ENCODE measurements around the gene JCHAIN. TPM values are rescaled to one million over a fixed set of nuclear protein-coding genes. Genes with fewer than 3 reads are reported as not detected.

Gene JCHAIN
- total and polyA plus RNA-seq, 2 of the 13 experiments (the other 11 are each of a cell fraction or from before 2014, with no cell fraction given): not detected

GRCh38 chr4:70687821-70688794 lies 21.8 kb upstream of the JCHAIN start, which contains the start of gene UTP3 (continued):
- no peak for TF ChIP-seq MAFG (CRISPR knock-in tag; IDR thresholded peaks at IDR 0.05)
- TF ChIP-seq FLYWCH1 (CRISPR knock-in tag; IDR thresholded peaks at IDR 0.05): no peak
- no peak for TF ChIP-seq NFIB (CRISPR knock-in tag; IDR thresholded peaks at IDR 0.05; ENCODE audit: borderline replicate concordance)
- no peak; the same call in 1 of the 2 replicates for TF ChIP-seq ZNF691 (CRISPR knock-in tag; IDR thresholded peaks at IDR 0.05; ENCODE audit: borderline replicate concordance, low read depth)
- peak; percentile 60 for TF ChIP-seq MED8 (CRISPR knock-in tag; IDR thresholded peaks at IDR 0.05; ENCODE audit: insufficient replicate concordance)
- TF ChIP-seq ZNF687 (CRISPR knock-in tag; IDR thresholded peaks at IDR 0.05): peak; percentile 92
- peak; percentile 71 for TF ChIP-seq TEAD3 (CRISPR knock-in tag; optimal IDR thresholded peaks at IDR 0.05; ENCODE audit: borderline replicate concordance)
- TF ChIP-seq NR0B2 (CRISPR knock-in tag; IDR thresholded peaks at IDR 0.05): peak; percentile 57; the same call in 1 of the 2 replicates
- TF ChIP-seq CCDC6 (CRISPR knock-in tag; IDR thresholded peaks at IDR 0.05): no peak
- no peak; the same call in 1 of the 2 replicates for TF ChIP-seq REL (CRISPR knock-in tag; conservative IDR thresholded peaks at IDR 0.05)
- peak; percentile 68; the same call in 1 of the 2 replicates for TF ChIP-seq SNAI1 (CRISPR knock-in tag; IDR thresholded peaks at IDR 0.05; ENCODE audit: borderline replicate concordance)
- no peak; the same call in 1 of the 2 replicates for TF ChIP-seq ATF6 (CRISPR knock-in tag; conservative IDR thresholded peaks at IDR 0.05)
- peak; percentile 25 for TF ChIP-seq YY1 (IDR thresholded peaks at IDR 0.05; ENCODE audit: insufficient read depth, insufficient replicate concordance, low read depth, low read length)
- TF ChIP-seq RFXAP (CRISPR knock-in tag; IDR thresholded peaks at IDR 0.05; ENCODE audit: borderline replicate concordance): peak; percentile 83; the same call in 1 of the 2 replicates
- TF ChIP-seq ZNF556 (CRISPR knock-in tag; IDR thresholded peaks at IDR 0.05; ENCODE audit: borderline replicate concordance): peak; percentile 93
- peak; percentile 89 for TF ChIP-seq RNF2 (conservative IDR thresholded peaks at IDR 0.05; ENCODE audit: low read depth)
- TF ChIP-seq FOXK1 (CRISPR knock-in tag; IDR thresholded peaks at IDR 0.05; ENCODE audit: borderline replicate concordance, low read depth): peak; percentile 87
- TF ChIP-seq HDAC6 (IDR thresholded peaks at IDR 0.05; ENCODE audit: low read depth, low read length): no peak
- 0 out of 2 replicates have a peak, but pooled peaks have one; percentile 28 for TF ChIP-seq MYNN (CRISPR knock-in tag; IDR thresholded peaks at IDR 0.05; ENCODE audit: low read depth)
